PC-9 (cell line): ENCODE data around the gene EPHB3. TPM values are rescaled to one million over a fixed set of nuclear protein-coding genes. Genes with fewer than 3 reads are reported as not detected.

Experiments used
- BruUV-seq: library from RNA; stranded (reverse); fragments of 400-500 nt; replicated peaks from 2 replicates; lab custom pipeline; 2021; lab: Mats Ljungman, UMichigan
- CTCF ChIA-PET: fragments of 300-600 bp; sonication (Branson Sonifier 250); formaldehyde crosslinking; loops from one replicate; lab custom pipeline; 2022; ENCODE audit warnings: antibody characterized with exemption; lab: Charles Lee
- POLR2A ChIA-PET: fragments of 300-600 bp; sonication (Branson Sonifier 250); formaldehyde crosslinking; loops from one replicate; lab custom pipeline; 2022; ENCODE audit warnings: antibody characterized with exemption; ENCODE audit not compliant: unreplicated experiment; lab: Charles Lee
- DNase-seq, 2 experiments: peaks; one replicate each; pipeline versions ENCODE4 v3.0.0 to v3.0.0-alpha.2; 2015 to 2022; ENCODE audit warnings: mixed read lengths in 1 of 2
- H2AFZ ChIP-seq: fragments of 200-600 bp; sonication (generic); 2 replicates; pipeline ENCODE4 v1.8.1; 2017; ENCODE audit warnings: antibody characterized with exemption
- H3F3A ChIP-seq: fragments of 200-600 bp; sonication (generic); 2 replicates; pipeline ENCODE4 v1.8.1; 2017; ENCODE audit warnings: antibody characterized with exemption, mild to moderate bottlenecking, low read depth; ENCODE audit not compliant: insufficient read depth
- H3K27ac ChIP-seq: fragments of 200-600 bp; sonication (generic); 2 replicates; pipeline ENCODE4 v1.6.1; 2016; ENCODE audit warnings: mixed run types
- H3K27me3 ChIP-seq: fragments of 200-600 bp; sonication (generic); 2 replicates; pipeline ENCODE4 v1.6.1; 2016; ENCODE audit warnings: low read depth, mixed run types; ENCODE audit not compliant: insufficient read depth
- H3K36me3 ChIP-seq: fragments of 200-600 bp; sonication (generic); 2 replicates; pipeline ENCODE4 v1.6.1; 2016; ENCODE audit warnings: low read depth, mixed run types
- H3K4me1 ChIP-seq: fragments of 200-600 bp; sonication (generic); replicated peaks from 2 replicates; pipeline ENCODE4 v1.6.1; 2016; ENCODE audit warnings: mixed run types; ENCODE audit not compliant: insufficient read depth
- H3K4me2 ChIP-seq: fragments of 200-600 bp; sonication (generic); 2 replicates; pipeline ENCODE4 v1.6.1; 2017; ENCODE audit warnings: mixed run types
- H3K4me3 ChIP-seq: fragments of 200-600 bp; sonication (generic); 2 replicates; pipeline ENCODE4 v1.6.1; 2016; ENCODE audit warnings: mixed run types
- H3K79me2 ChIP-seq: fragments of 200-600 bp; sonication (generic); 2 replicates; pipeline ENCODE4 v1.6.1; 2017; ENCODE audit warnings: low read depth, mixed run types
- H3K9me2 ChIP-seq: fragments of 200-600 bp; sonication (generic); 2 replicates; pipeline ENCODE4 v1.8.1; 2017; ENCODE audit warnings: mild to moderate bottlenecking; ENCODE audit not compliant: insufficient read depth
- H3K9me3 ChIP-seq: fragments of 200-600 bp; sonication (generic); 2 replicates; pipeline ENCODE4 v1.8.1; 2016; ENCODE audit warnings: low read depth; ENCODE audit not compliant: insufficient read depth
- H4K20me1 ChIP-seq: fragments of 200-600 bp; sonication (generic); 2 replicates; pipeline ENCODE4 v1.8.1; 2017; ENCODE audit not compliant: insufficient read depth
- EZH2 ChIP-seq: fragments of 200-600 bp; sonication (generic); IDR thresholded peaks from 2 replicates; pipeline ENCODE4 v1.8.0; 2017; ENCODE audit warnings: antibody characterized with exemption, low read depth
- intact Hi-C: fragments of 100-400 bp; cut with micrococcal nuclease; formaldehyde crosslinking; loops from one replicate; pipeline ENCODE4 v1.10.0; 2022; ENCODE audit not compliant: unreplicated experiment
- total RNA-seq: library from RNA; stranded (reverse); gene quantifications from 2 replicates; pipeline ENCODE4 v1.2.3, GENCODE V29; 2021
- TF ChIP-seq, protein P1 (sequence below): fragments of 200-600 bp; sonication (generic); conservative IDR thresholded peaks from 2 replicates; pipeline ENCODE4 v1.6.1; 2017; ENCODE audit warnings: mixed run types, antibody characterized with exemption, mild to moderate bottlenecking, moderate library complexity

Gene EPHB3
- total RNA-seq, 1 experiment from 2014 or later, result 15.7 TPM

DNA sequence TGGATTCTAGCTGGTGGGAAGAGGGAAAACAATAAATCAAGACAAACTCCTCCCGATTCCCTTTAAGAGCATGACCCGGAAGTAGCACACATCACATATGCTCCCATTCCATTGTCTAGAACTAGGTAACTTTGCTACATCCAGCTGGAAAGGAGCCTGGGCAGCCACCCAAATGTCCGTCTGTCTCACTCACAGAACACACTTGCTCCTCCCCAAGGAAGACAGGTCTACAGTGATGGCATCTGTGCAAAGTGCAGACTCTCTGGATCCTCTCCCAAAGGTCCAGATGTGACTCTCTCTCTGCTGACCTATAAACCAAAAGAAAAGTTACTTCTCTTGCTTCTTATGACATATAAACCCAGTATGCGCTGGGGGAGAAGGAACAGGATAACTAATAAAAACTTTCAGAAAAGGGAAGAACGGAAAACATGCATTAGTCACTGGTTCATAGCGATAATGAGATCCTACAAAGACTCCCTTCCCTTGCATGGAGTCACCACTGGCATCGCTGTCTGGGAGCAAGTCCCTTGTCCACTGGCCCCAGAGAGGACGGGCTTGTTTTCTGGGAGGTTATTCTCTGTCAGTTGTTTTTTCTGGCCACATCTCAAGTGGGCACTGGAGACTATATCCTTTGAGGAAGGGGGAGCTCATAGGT lies 29.8 kb upstream of the EPHB3 start:
- intact Hi-C loops, result no loop called here
- no TSS peak for BruUV-seq

DNA sequence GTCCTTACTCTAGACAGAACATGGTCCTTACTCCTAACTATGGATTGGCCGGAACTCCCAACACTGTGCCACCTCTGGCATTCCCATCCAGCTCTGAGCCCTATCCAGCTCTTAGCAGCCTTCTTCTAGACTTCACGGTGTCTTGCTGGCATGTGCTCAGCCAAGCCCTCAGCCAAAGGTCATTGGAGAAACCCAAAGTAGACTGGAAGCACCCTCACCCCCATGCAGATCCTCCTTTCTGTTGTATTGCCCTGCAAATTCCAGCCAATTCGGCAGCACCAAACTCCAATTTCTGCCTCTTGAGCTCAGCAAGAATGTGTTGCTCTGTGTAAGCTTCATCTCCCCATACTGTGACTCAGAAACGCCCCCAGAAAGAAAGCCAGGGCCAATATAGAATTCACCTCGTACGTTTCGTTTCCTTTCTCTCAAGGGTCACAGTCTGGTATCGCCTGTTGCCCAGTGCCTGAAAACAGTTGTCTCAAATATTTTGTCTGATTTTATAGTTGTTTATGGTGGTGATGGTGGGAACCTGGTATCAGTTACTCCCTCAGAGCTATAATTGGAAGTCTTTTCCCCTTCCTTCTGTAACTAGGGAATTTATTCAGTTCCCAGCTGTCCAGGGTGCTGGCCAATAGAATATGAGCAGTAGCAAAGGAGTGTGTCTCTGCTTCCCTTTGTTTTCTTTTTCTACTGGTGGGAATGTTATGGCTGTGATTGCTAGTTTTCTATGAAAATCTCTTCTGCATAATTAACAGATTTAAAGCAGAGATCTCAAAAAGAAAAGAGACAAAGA lies 28.4 kb upstream of the EPHB3 start:
- no TSS peak for BruUV-seq

More for the DNA sequence above, 29.8 kb upstream of the EPHB3 start:
- Histone ChIP-seq H3K4me2 (no peak overlapping the region), H3K9me2 (no peaks in the 10 kb centered on the region), H4K20me1 (no peaks in the 10 kb centered on the region), H3K27ac (no peak overlapping the region), H3K4me1 (no peaks in the 10 kb centered on the region), H3K4me3 (no peak overlapping the region), H3K36me3 (no peaks in the 10 kb centered on the region), H3K79me2 (no peaks in the 10 kb centered on the region), H3F3A (no peaks in the 10 kb centered on the region), H3K27me3 (peaks cover 96% of the 10 kb centered on the region), H2AFZ (no peak overlapping the region), H3K9me3 (no peaks in the 10 kb centered on the region)
- ChIA-PET POLR2A (interaction anchor here (0.6 kb wide), 1 partner anchor 10 kb away, joined by 3 read pairs; no protein-coding TSS in a partner anchor), CTCF (no interaction called here)
- TF ChIP-seq EZH2, result no peak
- TF ChIP-seq, protein P1, sequence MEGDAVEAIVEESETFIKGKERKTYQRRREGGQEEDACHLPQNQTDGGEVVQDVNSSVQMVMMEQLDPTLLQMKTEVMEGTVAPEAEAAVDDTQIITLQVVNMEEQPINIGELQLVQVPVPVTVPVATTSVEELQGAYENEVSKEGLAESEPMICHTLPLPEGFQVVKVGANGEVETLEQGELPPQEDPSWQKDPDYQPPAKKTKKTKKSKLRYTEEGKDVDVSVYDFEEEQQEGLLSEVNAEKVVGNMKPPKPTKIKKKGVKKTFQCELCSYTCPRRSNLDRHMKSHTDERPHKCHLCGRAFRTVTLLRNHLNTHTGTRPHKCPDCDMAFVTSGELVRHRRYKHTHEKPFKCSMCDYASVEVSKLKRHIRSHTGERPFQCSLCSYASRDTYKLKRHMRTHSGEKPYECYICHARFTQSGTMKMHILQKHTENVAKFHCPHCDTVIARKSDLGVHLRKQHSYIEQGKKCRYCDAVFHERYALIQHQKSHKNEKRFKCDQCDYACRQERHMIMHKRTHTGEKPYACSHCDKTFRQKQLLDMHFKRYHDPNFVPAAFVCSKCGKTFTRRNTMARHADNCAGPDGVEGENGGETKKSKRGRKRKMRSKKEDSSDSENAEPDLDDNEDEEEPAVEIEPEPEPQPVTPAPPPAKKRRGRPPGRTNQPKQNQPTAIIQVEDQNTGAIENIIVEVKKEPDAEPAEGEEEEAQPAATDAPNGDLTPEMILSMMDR, result no peak
- no peak for DNase-seq

More for the DNA sequence above, 28.4 kb upstream of the EPHB3 start:
- ChIA-PET POLR2A (no interaction called here), CTCF (no interaction called here)
- Histone ChIP-seq H3K36me3 (no peaks in the 10 kb centered on the region), H3K27ac (no peak overlapping the region), H3K9me3 (no peaks in the 10 kb centered on the region), H3F3A (no peaks in the 10 kb centered on the region), H3K4me3 (no peak overlapping the region), H3K4me2 (no peak overlapping the region), H3K4me1 (no peaks in the 10 kb centered on the region), H3K79me2 (no peaks in the 10 kb centered on the region), H3K27me3 (peaks cover 96% of the 10 kb centered on the region), H2AFZ (no peak overlapping the region), H4K20me1 (no peaks in the 10 kb centered on the region), H3K9me2 (no peaks in the 10 kb centered on the region)
- TF ChIP-seq, protein P1, result no peak
- no peak for TF ChIP-seq EZH2
- no peak for DNase-seq
- intact Hi-C loops, result no loop called here
